Nephron (organoid): Measurements from ENCODE around the gene ENKD1.

Experiments
- H3K27ac Mint-ChIP-seq, 3 experiments: 2 replicates each; pipeline ENCODE4 v1.8.0; 2020; ENCODE audit warnings: mixed read lengths in 3 of 3, mild to moderate bottlenecking in 2 of 3, moderate library complexity in 1 of 3
- H3K27me3 Mint-ChIP-seq: 2 replicates; pipeline ENCODE4 v1.8.0; 2021; ENCODE audit warnings: low read depth, mild to moderate bottlenecking, moderate library complexity, mixed read lengths
- H3K36me3 Mint-ChIP-seq: 2 replicates; pipeline ENCODE4 v1.8.0; 2020; ENCODE audit warnings: low read depth, mixed read lengths
- H3K4me1 Mint-ChIP-seq: 2 replicates; pipeline ENCODE4 v1.8.0; 2020; ENCODE audit warnings: mixed read lengths
- H3K4me3 Mint-ChIP-seq, 3 experiments: 2 replicates each; pipeline ENCODE4 v1.8.0; 2020; ENCODE audit warnings: mild to moderate bottlenecking in 3 of 3, mixed read lengths in 3 of 3, moderate library complexity in 2 of 3
- H3K9me3 Mint-ChIP-seq: 2 replicates; pipeline ENCODE4 v1.8.0; 2020; ENCODE audit warnings: mixed read lengths
- TF ChIP-seq, protein P1 (sequence below), 3 experiments: fragments of 200-600 bp; sonication (generic); IDR thresholded peaks; one replicate each; pipeline ENCODE4 v1.5.0; 2021; ENCODE audit warnings: antibody characterized with exemption in 3 of 3; ENCODE audit not compliant: unreplicated experiment in 3 of 3

ENKD1 gene

DNA sequence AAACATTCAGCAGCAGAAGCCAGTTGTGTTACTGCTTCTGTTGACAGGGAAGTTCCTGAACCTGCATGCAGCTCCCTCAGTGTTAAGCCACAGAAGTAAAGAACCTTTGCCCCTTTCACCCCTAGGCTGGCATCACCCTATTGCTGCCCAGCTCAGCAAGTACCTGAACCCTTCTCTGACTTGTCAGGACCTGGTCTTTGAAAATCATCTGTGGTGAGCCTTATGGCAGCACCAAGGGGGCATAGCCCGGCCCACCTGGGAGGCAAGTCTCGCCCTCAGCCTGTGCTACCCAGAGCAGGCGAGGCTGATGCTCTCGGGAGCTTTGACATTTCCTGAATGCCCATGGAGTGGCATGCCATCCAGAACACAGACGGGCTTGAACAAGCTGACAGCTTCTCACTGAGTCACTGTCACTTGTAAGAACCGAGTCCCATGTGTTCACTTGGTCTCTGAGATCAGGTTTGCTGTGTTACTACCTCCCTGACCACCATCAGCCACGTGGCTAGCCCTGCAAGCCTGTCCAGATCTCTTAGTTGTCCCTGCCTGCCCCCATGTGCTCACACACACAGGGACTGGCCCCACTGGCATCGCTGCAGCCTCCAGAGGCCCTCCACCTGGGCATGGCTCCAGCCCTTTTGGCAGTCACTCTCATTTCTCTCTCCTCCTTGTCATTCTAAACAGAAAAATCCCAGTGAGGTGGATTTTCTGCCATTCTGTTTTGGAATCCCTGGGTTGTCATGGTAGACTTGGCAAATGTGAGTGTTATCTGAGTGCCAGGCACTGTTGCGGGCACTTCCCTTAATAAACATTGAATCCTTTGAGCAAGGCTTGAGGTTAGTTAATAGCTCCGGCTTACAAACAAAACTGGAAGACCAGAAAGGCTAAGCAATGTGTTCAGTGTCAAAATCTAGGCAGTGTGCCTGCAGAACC is 24.5 kb downstream of the ENKD1 start:
- H3K9me3 Mint-ChIP-seq: no peaks in the 10 kb centered on the region
- TF ChIP-seq, protein P1, sequence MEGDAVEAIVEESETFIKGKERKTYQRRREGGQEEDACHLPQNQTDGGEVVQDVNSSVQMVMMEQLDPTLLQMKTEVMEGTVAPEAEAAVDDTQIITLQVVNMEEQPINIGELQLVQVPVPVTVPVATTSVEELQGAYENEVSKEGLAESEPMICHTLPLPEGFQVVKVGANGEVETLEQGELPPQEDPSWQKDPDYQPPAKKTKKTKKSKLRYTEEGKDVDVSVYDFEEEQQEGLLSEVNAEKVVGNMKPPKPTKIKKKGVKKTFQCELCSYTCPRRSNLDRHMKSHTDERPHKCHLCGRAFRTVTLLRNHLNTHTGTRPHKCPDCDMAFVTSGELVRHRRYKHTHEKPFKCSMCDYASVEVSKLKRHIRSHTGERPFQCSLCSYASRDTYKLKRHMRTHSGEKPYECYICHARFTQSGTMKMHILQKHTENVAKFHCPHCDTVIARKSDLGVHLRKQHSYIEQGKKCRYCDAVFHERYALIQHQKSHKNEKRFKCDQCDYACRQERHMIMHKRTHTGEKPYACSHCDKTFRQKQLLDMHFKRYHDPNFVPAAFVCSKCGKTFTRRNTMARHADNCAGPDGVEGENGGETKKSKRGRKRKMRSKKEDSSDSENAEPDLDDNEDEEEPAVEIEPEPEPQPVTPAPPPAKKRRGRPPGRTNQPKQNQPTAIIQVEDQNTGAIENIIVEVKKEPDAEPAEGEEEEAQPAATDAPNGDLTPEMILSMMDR (IDR thresholded peaks at IDR 0.05; ENCODE audit: unreplicated experiment in 3 of 3): no peak
- peaks cover 29% of the 10 kb centered on the region for H3K27me3 Mint-ChIP-seq
- no peak overlapping the region for H3K4me3 Mint-ChIP-seq
- peaks cover 23% of the 10 kb centered on the region for H3K36me3 Mint-ChIP-seq
- H3K4me1 Mint-ChIP-seq: no peaks in the 10 kb centered on the region
- no peak overlapping the region for H3K27ac Mint-ChIP-seq

DNA sequence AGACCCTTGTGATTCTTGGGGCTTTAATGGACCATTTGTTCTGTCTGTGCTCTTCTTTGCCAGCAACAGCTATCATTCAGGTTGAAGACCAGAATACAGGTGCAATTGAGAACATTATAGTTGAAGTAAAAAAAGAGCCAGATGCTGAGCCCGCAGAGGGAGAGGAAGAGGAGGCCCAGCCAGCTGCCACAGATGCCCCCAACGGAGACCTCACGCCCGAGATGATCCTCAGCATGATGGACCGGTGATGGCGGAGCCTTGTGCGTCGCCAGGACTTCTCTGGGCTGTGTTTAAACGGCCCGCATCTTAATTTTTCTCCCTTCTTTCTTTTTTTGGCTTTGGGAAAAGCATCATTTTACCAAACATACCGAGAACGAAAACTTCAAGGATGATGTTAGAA is 28.9 kb downstream of the ENKD1 start:
- TF ChIP-seq, protein P1 (IDR thresholded peaks at IDR 0.05; ENCODE audit: unreplicated experiment in 3 of 3): no peak
- no peaks in the 10 kb centered on the region for H3K27me3 Mint-ChIP-seq
- H3K4me1 Mint-ChIP-seq: peaks cover under 1% of the 10 kb centered on the region
- H3K27ac Mint-ChIP-seq: no peak overlapping the region
- peaks cover 43% of the 10 kb centered on the region for H3K36me3 Mint-ChIP-seq
- no peaks in the 10 kb centered on the region for H3K9me3 Mint-ChIP-seq
- no peak overlapping the region for H3K4me3 Mint-ChIP-seq

DNA sequence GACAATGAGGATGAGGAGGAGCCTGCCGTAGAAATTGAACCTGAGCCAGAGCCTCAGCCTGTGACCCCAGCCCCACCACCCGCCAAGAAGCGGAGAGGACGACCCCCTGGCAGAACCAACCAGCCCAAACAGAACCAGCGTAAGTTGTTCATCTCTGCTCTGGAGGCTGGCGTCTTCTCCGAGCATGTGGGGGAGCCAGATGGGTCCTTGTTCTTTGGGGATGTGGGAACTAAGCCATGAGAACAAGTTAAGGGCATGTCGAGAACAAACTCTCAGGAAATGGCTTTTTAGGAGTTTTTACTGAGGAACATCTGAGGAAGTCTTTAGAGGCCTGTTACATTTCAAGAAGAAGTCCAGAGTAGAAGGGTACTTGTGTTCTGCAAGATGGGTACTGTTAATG is 29.8 kb downstream of the ENKD1 start:
- no peak overlapping the region for H3K27ac Mint-ChIP-seq
- TF ChIP-seq, protein P1 (IDR thresholded peaks at IDR 0.05; ENCODE audit: unreplicated experiment in 3 of 3): no peak
- H3K4me1 Mint-ChIP-seq: peaks cover 6% of the 10 kb centered on the region
- no peak overlapping the region for H3K4me3 Mint-ChIP-seq
- H3K27me3 Mint-ChIP-seq: no peaks in the 10 kb centered on the region
- peaks cover 50% of the 10 kb centered on the region for H3K36me3 Mint-ChIP-seq
- no peaks in the 10 kb centered on the region for H3K9me3 Mint-ChIP-seq

DNA sequence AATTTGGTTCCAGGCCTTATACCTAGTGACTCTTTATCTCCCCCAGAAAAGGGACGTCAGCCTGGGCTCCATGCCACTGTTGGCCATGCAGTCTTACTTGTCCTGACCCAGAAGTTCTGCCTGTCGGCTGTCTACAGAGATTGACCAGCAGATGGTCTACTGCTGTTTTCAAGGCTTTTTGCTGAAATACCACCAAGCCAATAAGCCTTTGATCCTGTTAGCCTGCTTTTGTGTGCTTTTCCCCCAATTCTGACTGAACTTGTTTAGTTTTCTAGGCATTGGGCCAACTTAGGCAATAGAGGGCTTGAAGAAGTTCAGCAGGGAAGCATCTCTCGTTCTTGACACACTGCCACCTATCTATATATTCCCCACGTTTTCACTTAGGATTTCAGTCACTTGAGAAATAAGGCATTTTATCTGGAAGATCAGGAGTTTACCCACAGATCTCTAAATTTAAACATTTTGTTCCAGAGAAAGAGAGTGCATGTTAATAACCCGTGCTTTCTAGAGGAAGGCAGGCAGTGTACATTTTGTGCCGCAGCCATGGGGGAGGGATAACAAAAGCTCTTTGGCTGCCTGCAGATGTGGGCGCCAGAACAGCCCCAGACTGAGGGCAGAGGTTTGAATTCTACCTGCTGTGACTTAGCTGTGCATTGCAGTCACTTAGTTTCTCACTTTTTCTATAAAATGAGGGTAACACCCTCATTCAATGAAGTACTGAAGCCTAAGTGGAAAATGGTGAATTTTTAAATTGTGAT is 34.0 kb downstream of the ENKD1 start:
- peak overlapping the region in 2 of 3 experiments; percentile 19 to 21 for H3K27ac Mint-ChIP-seq

DNA sequence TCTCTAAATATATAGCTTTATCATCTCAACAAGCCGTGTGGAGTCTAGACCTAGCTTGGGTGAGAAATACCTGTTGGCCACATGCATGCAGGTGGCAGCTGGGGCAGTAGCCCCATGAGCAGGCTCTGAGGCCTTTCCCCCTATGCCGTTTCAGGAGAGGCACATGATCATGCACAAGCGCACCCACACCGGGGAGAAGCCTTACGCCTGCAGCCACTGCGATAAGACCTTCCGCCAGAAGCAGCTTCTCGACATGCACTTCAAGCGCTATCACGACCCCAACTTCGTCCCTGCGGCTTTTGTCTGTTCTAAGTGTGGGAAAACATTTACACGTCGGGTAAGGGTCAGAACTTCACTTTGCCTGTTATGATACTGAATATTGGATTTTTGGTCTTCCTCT is 38.3 kb downstream of the ENKD1 start:
- H3K27ac Mint-ChIP-seq: peak overlapping the region in 1 of 3 experiments; percentile 20
- H3K4me1 Mint-ChIP-seq: peaks cover 6% of the 10 kb centered on the region
- no peaks in the 10 kb centered on the region for H3K27me3 Mint-ChIP-seq
- no peaks in the 10 kb centered on the region for H3K9me3 Mint-ChIP-seq
- peaks cover 65% of the 10 kb centered on the region for H3K36me3 Mint-ChIP-seq
- H3K4me3 Mint-ChIP-seq: no peak overlapping the region
- TF ChIP-seq, protein P1 (IDR thresholded peaks at IDR 0.05; ENCODE audit: unreplicated experiment in 3 of 3): no peak

More for the DNA sequence above, 34.0 kb downstream of the ENKD1 start:
- Mint-ChIP-seq H3K36me3 (peaks cover 55% of the 10 kb centered on the region), H3K9me3 (no peaks in the 10 kb centered on the region), H3K27me3 (no peaks in the 10 kb centered on the region), H3K4me1 (peaks cover 6% of the 10 kb centered on the region), H3K4me3 (no peak overlapping the region)
- TF ChIP-seq, protein P1 (IDR thresholded peaks at IDR 0.05; ENCODE audit: unreplicated experiment in 3 of 3): no peak
